ENCODE results near the gene FEM1C. TPM values are rescaled to one million over a fixed set of nuclear protein-coding genes. Genes with fewer than 3 reads are reported as not detected.

The FEM1C gene
- total RNA-seq, 4 donors from 2014 or later = 32.0 to 73.9 (median 44.7) TPM

GRCh38 chr5:115478281-115478680 lies 66.3 kb downstream of the FEM1C start:
- H3K4me1 ChIP-seq = no peaks in the 10 kb centered on the region
- no peaks in the 10 kb centered on the region for H3K9me3 ChIP-seq
- TF ChIP-seq, protein P1, sequence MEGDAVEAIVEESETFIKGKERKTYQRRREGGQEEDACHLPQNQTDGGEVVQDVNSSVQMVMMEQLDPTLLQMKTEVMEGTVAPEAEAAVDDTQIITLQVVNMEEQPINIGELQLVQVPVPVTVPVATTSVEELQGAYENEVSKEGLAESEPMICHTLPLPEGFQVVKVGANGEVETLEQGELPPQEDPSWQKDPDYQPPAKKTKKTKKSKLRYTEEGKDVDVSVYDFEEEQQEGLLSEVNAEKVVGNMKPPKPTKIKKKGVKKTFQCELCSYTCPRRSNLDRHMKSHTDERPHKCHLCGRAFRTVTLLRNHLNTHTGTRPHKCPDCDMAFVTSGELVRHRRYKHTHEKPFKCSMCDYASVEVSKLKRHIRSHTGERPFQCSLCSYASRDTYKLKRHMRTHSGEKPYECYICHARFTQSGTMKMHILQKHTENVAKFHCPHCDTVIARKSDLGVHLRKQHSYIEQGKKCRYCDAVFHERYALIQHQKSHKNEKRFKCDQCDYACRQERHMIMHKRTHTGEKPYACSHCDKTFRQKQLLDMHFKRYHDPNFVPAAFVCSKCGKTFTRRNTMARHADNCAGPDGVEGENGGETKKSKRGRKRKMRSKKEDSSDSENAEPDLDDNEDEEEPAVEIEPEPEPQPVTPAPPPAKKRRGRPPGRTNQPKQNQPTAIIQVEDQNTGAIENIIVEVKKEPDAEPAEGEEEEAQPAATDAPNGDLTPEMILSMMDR (IDR thresholded peaks at IDR 0.05) = no peak
- TF ChIP-seq POLR2A (IDR thresholded peaks at IDR 0.05) (no peak), POLR2AphosphoS5 (IDR thresholded peaks at IDR 0.05) (no peak), EP300 (IDR thresholded peaks at IDR 0.05) (no peak)
- ATAC-seq = no peak
- H3K36me3 ChIP-seq = no peaks in the 10 kb centered on the region
- no peak overlapping the region for H3K27ac ChIP-seq
- 63 to 100% methylated on average over 1 to 2 of the region's 2 CpGs for WGBS, 2 donors (ENCODE audit: low coverage in 1 of 2)
- H3K27me3 ChIP-seq = no peaks in the 10 kb centered on the region
- no peak overlapping the region for H3K4me3 ChIP-seq

DNA sequence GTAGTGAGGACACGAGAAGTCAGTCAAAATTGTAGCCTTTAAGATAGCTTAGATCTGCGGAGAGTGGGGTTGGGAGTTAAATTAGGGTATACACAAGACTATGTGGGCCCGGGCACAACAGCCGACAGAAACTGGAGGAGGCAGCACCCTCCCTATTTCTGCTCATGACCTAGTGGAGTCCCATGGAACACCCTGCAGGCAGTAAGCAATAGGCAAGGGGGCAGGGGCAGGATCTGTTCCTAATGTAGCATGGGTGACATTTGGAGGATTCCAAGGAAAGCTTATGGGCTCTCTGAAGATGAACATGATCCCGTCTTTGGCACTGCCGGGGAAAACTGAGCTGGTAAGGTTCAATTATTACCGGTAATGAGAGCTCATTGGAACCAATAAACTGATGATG lies 67.0 kb downstream of the FEM1C start:
- H3K4me1 ChIP-seq = peaks cover 0 to 4% (median 0%) of the 10 kb centered on the region in 3 donors
- H3K36me3 ChIP-seq = no peaks in the 10 kb centered on the region
- H3K27me3 ChIP-seq = no peaks in the 10 kb centered on the region
- H3K4me3 ChIP-seq = no peak overlapping the region
- H3K9me3 ChIP-seq = no peaks in the 10 kb centered on the region
- 61 to 84% methylated on average over 3 to 7 of the region's 7 CpGs for WGBS, 2 donors (ENCODE audit: low coverage in 1 of 2)
- no peak overlapping the region for H3K27ac ChIP-seq
- ATAC-seq = no peak
- TF ChIP-seq EP300 (IDR thresholded peaks at IDR 0.05) (no peak), POLR2A (IDR thresholded peaks at IDR 0.05) (no peak), POLR2AphosphoS5 (IDR thresholded peaks at IDR 0.05) (no peak)
- TF ChIP-seq, protein P1 (IDR thresholded peaks at IDR 0.05) = no peak

GRCh38 chr5:115475788-115476187 lies 68.8 kb downstream of the FEM1C start:
- no peaks in the 10 kb centered on the region for H3K9me3 ChIP-seq
- ATAC-seq = no peak
- H3K4me3 ChIP-seq = no peak overlapping the region
- H3K4me1 ChIP-seq = peaks cover 0 to 17% (median 0%) of the 10 kb centered on the region in 3 donors
- no peaks in the 10 kb centered on the region for H3K27me3 ChIP-seq
- no peak for TF ChIP-seq POLR2AphosphoS5 (IDR thresholded peaks at IDR 0.05)
- TF ChIP-seq POLR2A (IDR thresholded peaks at IDR 0.05) = no peak
- TF ChIP-seq EP300 (IDR thresholded peaks at IDR 0.05) = no peak
- TF ChIP-seq, protein P1 (IDR thresholded peaks at IDR 0.05) = no peak
- no peak overlapping the region for H3K27ac ChIP-seq
- no peaks in the 10 kb centered on the region for H3K36me3 ChIP-seq

DNA sequence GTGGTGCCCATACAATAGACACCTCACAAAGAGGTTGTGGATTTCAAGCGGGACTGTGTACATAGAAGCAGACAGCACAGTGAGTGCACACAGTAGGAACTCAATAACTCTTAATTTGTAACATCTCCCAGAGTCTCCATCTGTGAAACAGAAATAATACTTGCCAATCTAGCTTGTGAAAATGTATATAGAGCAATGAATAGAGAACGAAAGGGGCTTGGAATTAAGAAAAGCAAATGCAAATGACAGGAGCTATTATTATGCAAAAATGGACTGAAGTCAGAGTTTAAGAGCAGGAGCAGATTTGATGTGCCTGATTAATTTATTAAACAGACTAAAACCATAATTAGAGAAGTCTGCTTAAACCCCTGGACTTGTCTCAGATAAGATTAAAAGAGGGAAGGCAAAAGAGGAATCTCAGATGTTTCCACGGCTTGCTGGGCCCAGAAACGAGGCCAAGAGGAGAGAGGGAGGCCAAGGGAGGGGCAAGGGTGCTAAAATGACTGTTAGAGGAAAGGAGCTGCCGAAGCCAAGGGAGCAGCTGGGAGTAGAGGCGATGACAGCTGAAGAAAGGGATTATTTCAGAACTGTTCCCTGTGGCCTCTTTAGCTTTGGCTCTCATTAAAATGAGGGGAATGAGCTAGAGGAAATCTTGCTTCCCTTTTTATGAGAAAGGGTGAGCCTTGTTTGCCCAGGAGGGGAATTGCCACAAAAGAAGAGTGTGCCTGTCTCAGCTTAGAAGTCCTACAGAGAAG lies 72.1 kb downstream of the FEM1C start:
- no peak for ATAC-seq
- peaks cover 0 to 17% (median 0%) of the 10 kb centered on the region in 3 donors for H3K4me1 ChIP-seq
- H3K27ac ChIP-seq = peak overlapping the region in 2 of 4 donors; percentile 6 to 16
- H3K9me3 ChIP-seq = no peaks in the 10 kb centered on the region
- no peaks in the 10 kb centered on the region for H3K27me3 ChIP-seq
- H3K4me3 ChIP-seq = no peak overlapping the region
- no peak for TF ChIP-seq EP300 (IDR thresholded peaks at IDR 0.05)
- no peak for TF ChIP-seq POLR2AphosphoS5 (IDR thresholded peaks at IDR 0.05)
- TF ChIP-seq, protein P1 (IDR thresholded peaks at IDR 0.05) = no peak
- TF ChIP-seq POLR2A (IDR thresholded peaks at IDR 0.05) = no peak
- 20 to 39% methylated on average over 5 to 6 of the region's 6 CpGs for whole genome bisulfite sequencing, 2 donors (ENCODE audit: low coverage in 1 of 2)
- H3K36me3 ChIP-seq = no peaks in the 10 kb centered on the region

Measured in gastroesophageal sphincter (tissue), 4 donors.